HepG2 (cell line): ENCODE results near the gene FGFR1OP2. TPM values are rescaled to one million over a fixed set of nuclear protein-coding genes. Genes with fewer than 3 reads are reported as not detected.

Source experiments
- ATF7-NPFF ChIP-seq: sonication (generic); formaldehyde crosslinking; IDR thresholded peaks from 2 replicates; pipeline ENCODE4 v1.8.1; 2023; ENCODE audit warnings: mild to moderate bottlenecking, low read depth, missing genetic modification reagents, moderate library complexity
- CCDC6 ChIP-seq: sonication (generic); formaldehyde crosslinking; IDR thresholded peaks from 2 replicates; pipeline ENCODE4 v1.8.1; 2022; ENCODE audit warnings: mild to moderate bottlenecking, missing genetic modification reagents, moderate library complexity
- CREB1 ChIP-seq, 2 experiments: fragments of 450-650 bp in 1 of 2; IDR thresholded peaks; 2 replicates each; pipeline ENCODE4 v1.6.1; 2016 to 2017; ENCODE audit warnings: control low read depth in 1 of 2, mild to moderate bottlenecking in 1 of 2, missing compliant biosample characterization in 1 of 2, missing genetic modification characterization in 1 of 2
- DMAP1 ChIP-seq: IDR thresholded peaks from 2 replicates; pipeline ENCODE4 v1.6.1; 2016
- ESRRA ChIP-seq: sonication (generic); formaldehyde crosslinking; IDR thresholded peaks from 2 replicates; pipeline ENCODE4 v1.5.1; 2020; ENCODE audit warnings: mild to moderate bottlenecking, low read depth, missing genetic modification reagents
- FOXK2 ChIP-seq: fragments of 450-650 bp; IDR thresholded peaks from 2 replicates; pipeline ENCODE4 v1.6.1; 2016
- GPBP1L1 ChIP-seq: sonication (generic); formaldehyde crosslinking; IDR thresholded peaks from 2 replicates; pipeline ENCODE4 v1.5.0; 2020; ENCODE audit warnings: mild to moderate bottlenecking, missing genetic modification reagents
- GTF2F1 ChIP-seq: fragments of 150-350 bp; IDR thresholded peaks from 2 replicates; pipeline ENCODE4 v1.6.1; 2014; ENCODE audit warnings: low read length
- HIC2 ChIP-seq: sonication (generic); formaldehyde crosslinking; IDR thresholded peaks from 2 replicates; pipeline ENCODE4 v1.9.0; 2022; ENCODE audit warnings: low read depth, missing genetic modification reagents
- HMGXB3 ChIP-seq: sonication (generic); formaldehyde crosslinking; IDR thresholded peaks from 2 replicates; pipeline ENCODE4 v1.4.0; 2020; ENCODE audit warnings: missing genetic modification reagents, borderline replicate concordance
- LRRFIP1 ChIP-seq: sonication (generic); formaldehyde crosslinking; conservative IDR thresholded peaks from 2 replicates; pipeline ENCODE4 v1.4.0; 2020; ENCODE audit warnings: missing genetic modification reagents
- RFX3 ChIP-seq: IDR thresholded peaks from 2 replicates; pipeline ENCODE4 v1.6.1; 2016; ENCODE audit warnings: missing biosample characterization, missing genetic modification reagents
- RXRB ChIP-seq: IDR thresholded peaks from 2 replicates; pipeline ENCODE4 v1.6.1; 2016; ENCODE audit warnings: borderline replicate concordance, missing genetic modification reagents, missing compliant biosample characterization
- TERF1 ChIP-seq: sonication (generic); formaldehyde crosslinking; IDR thresholded peaks from 2 replicates; pipeline ENCODE4 v1.8.0; 2022; ENCODE audit warnings: mild to moderate bottlenecking, missing genetic modification reagents, moderate library complexity
- ZNF414 ChIP-seq: sonication (generic); formaldehyde crosslinking; IDR thresholded peaks from 2 replicates; pipeline ENCODE4 v1.5.0; 2020; ENCODE audit warnings: missing genetic modification reagents
- polyA plus RNA-seq, 8 experiments: library from polyadenylated mRNA; depleted of rRNA in 3 of 8; stranded (reverse) in 7 of 8; unstranded in 1 of 8; fragments of >200 nt; fragmentation: Illumina TruSeq in 4 of 8; extraction: Trizol in 4 of 8; gene quantifications; 2 replicates each; pipeline versions ENCODE4 v1.2.1 to v1.2.3, GENCODE V29; 2011 to 2016; ENCODE audit warnings: low read depth in 4 of 8, missing spikeins in 1 of 8, mixed read lengths in 1 of 8; ENCODE audit not compliant: insufficient read depth in 1 of 8
- total RNA-seq, 5 experiments: library from RNA; depleted of rRNA; stranded (reverse); fragments of >200 nt; fragmentation: Illumina TruSeq; extraction: Trizol; gene quantifications; 2 replicates each; pipeline ENCODE4 v1.2.3, GENCODE V29; 2016; ENCODE audit warnings: low read depth in 1 of 5

FGFR1OP2 gene
- total and polyA plus RNA-seq, 2 of the 13 experiments (the other 11 are each of a cell fraction or from before 2014, with no cell fraction given), result 18.3 to 38.1 TPM

- TF ChIP-seq RFX3 (CRISPR knock-in tag) (no peak), GTF2F1 (no peak), GPBP1L1 (CRISPR knock-in tag) (no peak), HMGXB3 (CRISPR knock-in tag) (0 out of 2 replicates have a peak, but pooled peaks have one; percentile 11), ATF7-NPFF (CRISPR knock-in tag) (no peak), FOXK2 (no peak), HIC2 (CRISPR knock-in tag) (no peak), TERF1 (CRISPR knock-in tag) (no peak), LRRFIP1 (CRISPR knock-in tag) (0 out of 2 replicates have a peak, but pooled peaks have one; percentile 15), RXRB (peak; percentile 43; the same call in 1 of the 2 replicates), CCDC6 (no peak), CREB1 (IDR thresholded peaks at IDR 0.05) (no peak), CREB1 (CRISPR knock-in tag; IDR thresholded peaks at IDR 0.05) (peak; percentile 39; the same call in 1 of the 2 replicates), DMAP1 (CRISPR knock-in tag) (peak; percentile 51; the same call in 1 of the 2 replicates), ESRRA (CRISPR knock-in tag) (no peak), ZNF414 (CRISPR knock-in tag) (no peak)
These were observed 76.8 kb downstream of the FGFR1OP2 start (continued) for GRCh38 chr12:27014859-27015729.
